D721Med (cell line): Measurements from ENCODE around the gene TIMM13.

Source experiments
- DNase-seq: peaks from one replicate; pipeline ENCODE4 v3.0.0; 2011; ENCODE audit warnings: low spot score; ENCODE audit not compliant: insufficient read length
- FAIRE-seq: peaks from 2 replicates; lab custom pipeline; 2011; peaks lifted over from hg19 to GRCh38; lab: Jason Lieb, UNC
- CTCF ChIP-seq: IDR thresholded peaks from 2 replicates; pipeline ENCODE4 v1.5.1; 2012; ENCODE audit warnings: mild to moderate bottlenecking, control low read depth; ENCODE audit not compliant: insufficient read depth; ENCODE audit errors: missing control alignments

Gene TIMM13

GRCh38 chr19:2458054-2458453 is 30.7 kb upstream of the TIMM13 start:
- no peak for FAIRE-seq
- TF ChIP-seq CTCF: no peak
- DNase-seq: no peak

GRCh38 chr19:2457394-2458037 is 30.1 kb upstream of the TIMM13 start:
- FAIRE-seq (no peak), DNase-seq (no peak)
- TF ChIP-seq CTCF: no peak

GRCh38 chr19:2455851-2456570 is 28.6 kb upstream of the TIMM13 start:
- TF ChIP-seq CTCF: no peak
- DNase-seq (no peak), FAIRE-seq (no peak)

- no peak for FAIRE-seq
- TF ChIP-seq CTCF: no peak
These were observed 27.8 kb upstream of the TIMM13 start for GRCh38 chr19:2454962-2455850.

GRCh38 chr19:2454199-2454961 is 27.0 kb upstream of the TIMM13 start:
- TF ChIP-seq CTCF: no peak
- no peak for FAIRE-seq

More at GRCh38 chr19:2454962-2455850, 27.8 kb upstream of the TIMM13 start:
- no peak for DNase-seq

GRCh38 chr19:2453431-2454025 is 26.1 kb upstream of the TIMM13 start:
- DNase-seq (no peak), FAIRE-seq (no peak)
- TF ChIP-seq CTCF: no peak

More at GRCh38 chr19:2454199-2454961, 27.0 kb upstream of the TIMM13 start:
- DNase-seq: no peak
